C4-2B (cell line): Measurements from ENCODE around the gene OPRL1.

ENCODE experiments used
- ZFX ChIP-seq: fragments of 450-650 bp; IDR thresholded peaks from 2 replicates; pipeline ENCODE4 v1.6.1; 2017
- TF ChIP-seq, protein P1 (sequence below): fragments of 450-650 bp; conservative IDR thresholded peaks from 2 replicates; pipeline ENCODE4 v1.5.1; 2017; ENCODE audit warnings: mild to moderate bottlenecking

DNA sequence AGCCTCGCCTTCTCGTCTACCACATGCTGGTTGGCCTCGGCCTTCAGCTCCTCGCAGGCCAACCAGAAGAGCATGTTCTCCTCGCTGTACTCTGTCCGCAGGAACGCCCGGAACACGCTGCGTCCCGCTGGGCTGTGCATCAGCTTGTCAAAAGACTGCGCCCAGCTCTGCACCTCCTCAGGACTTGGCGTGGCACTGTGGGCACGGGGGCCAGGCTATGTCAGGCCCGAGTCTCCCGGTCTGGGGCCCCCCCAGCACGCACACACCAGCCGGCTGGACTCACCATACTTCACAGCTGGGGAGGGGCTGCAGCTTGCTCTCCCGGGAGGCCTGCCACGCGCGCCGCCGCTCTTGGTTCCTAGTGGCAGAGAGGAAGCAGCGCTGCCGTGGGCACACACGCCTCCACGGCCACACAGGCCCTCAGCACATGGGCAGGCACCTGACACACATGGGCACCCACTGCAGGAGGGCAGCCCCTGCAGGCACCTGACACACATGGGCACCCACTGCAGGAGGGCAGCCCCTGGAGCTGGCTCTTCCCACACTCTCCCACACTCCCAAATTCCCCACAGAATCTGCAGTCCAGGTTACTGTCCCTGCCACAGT lies 5.6 kb upstream of the OPRL1 start:
- TF ChIP-seq, protein P1, sequence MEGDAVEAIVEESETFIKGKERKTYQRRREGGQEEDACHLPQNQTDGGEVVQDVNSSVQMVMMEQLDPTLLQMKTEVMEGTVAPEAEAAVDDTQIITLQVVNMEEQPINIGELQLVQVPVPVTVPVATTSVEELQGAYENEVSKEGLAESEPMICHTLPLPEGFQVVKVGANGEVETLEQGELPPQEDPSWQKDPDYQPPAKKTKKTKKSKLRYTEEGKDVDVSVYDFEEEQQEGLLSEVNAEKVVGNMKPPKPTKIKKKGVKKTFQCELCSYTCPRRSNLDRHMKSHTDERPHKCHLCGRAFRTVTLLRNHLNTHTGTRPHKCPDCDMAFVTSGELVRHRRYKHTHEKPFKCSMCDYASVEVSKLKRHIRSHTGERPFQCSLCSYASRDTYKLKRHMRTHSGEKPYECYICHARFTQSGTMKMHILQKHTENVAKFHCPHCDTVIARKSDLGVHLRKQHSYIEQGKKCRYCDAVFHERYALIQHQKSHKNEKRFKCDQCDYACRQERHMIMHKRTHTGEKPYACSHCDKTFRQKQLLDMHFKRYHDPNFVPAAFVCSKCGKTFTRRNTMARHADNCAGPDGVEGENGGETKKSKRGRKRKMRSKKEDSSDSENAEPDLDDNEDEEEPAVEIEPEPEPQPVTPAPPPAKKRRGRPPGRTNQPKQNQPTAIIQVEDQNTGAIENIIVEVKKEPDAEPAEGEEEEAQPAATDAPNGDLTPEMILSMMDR, result no peak
- TF ChIP-seq ZFX, result no peak
